Esophagus (tissue), 2 donors: ENCODE data around the gene OR8H2. TPM values are rescaled to one million over a fixed set of nuclear protein-coding genes. Genes with fewer than 3 reads are reported as not detected.

Experiments
- H3K27ac ChIP-seq, 2 donors: one replicate each; pipeline ENCODE4 v1.5.1; 2013; ENCODE audit warnings: low read depth in 2 of 2, mild to moderate bottlenecking in 2 of 2, inconsistent platforms in 1 of 2, low read length in 1 of 2, moderate library complexity in 1 of 2
- H3K27me3 ChIP-seq, 2 donors: one replicate each; pipeline ENCODE4 v1.6.1; 2013; ENCODE audit warnings: low read length in 2 of 2, control low read depth in 1 of 2, mild to moderate bottlenecking in 1 of 2; ENCODE audit not compliant: insufficient read depth in 2 of 2, control insufficient read depth in 1 of 2
- H3K36me3 ChIP-seq, 2 donors: one replicate each; pipeline ENCODE4 v1.6.1; 2013; ENCODE audit warnings: low read length in 1 of 2; ENCODE audit not compliant: control insufficient read depth in 2 of 2, insufficient read depth in 2 of 2
- H3K4me1 ChIP-seq, 2 donors: one replicate each; pipeline ENCODE4 v1.6.1; 2013; ENCODE audit warnings: low read length in 1 of 2; ENCODE audit not compliant: control insufficient read depth in 2 of 2, insufficient read depth in 2 of 2
- H3K4me3 ChIP-seq, 2 donors: one replicate each; pipeline ENCODE4 v1.5.1; 2013; ENCODE audit warnings: low read length in 2 of 2, mild to moderate bottlenecking in 2 of 2, low read depth in 1 of 2, moderate library complexity in 1 of 2
- H3K9me3 ChIP-seq, 2 donors: one replicate each; pipeline ENCODE4 v1.6.1; 2013; ENCODE audit warnings: mild to moderate bottlenecking in 2 of 2, low read depth in 1 of 2, low read length in 1 of 2, moderate library complexity in 1 of 2; ENCODE audit not compliant: control insufficient read depth in 2 of 2, insufficient read depth in 1 of 2
- WGBS, 2 donors: extraction: QIAGEN DNeasy Blood & Tissue Kit; methylation state at CpG; one replicate each; pipeline ENCODE4 v1.1.7; 2013; 5-methylcytosine and 5-hydroxymethylcytosine counted together
- polyA plus RNA-seq, 2 donors: library from polyadenylated mRNA; stranded (reverse); fragments of 200-250 nt; gene quantifications; one replicate each; pipeline ENCODE4 v1.2.3, GENCODE V29; 2013
- donor health status: healthy with polysubstance abuse.
- donor health status: Bipolar disorder and iron deficiency.

OR8H2 gene
- polyA plus RNA-seq, 2 donors: not detected

GRCh38 chr11:56151376-56151775 is 47.9 kb downstream of the OR8H2 start:
- Histone ChIP-seq H3K36me3 (no peaks in the 10 kb centered on the region), H3K9me3 (peaks cover 12 to 14% of the 10 kb centered on the region in 2 donors), H3K27me3 (no peaks in the 10 kb centered on the region), H3K4me3 (no peak overlapping the region), H3K4me1 (no peaks in the 10 kb centered on the region), H3K27ac (no peak overlapping the region)
- WGBS, 2 donors: 63 to 73% methylated on average over 1 of the region's 1 CpG

- Histone ChIP-seq H3K36me3 (no peaks in the 10 kb centered on the region), H3K4me1 (no peaks in the 10 kb centered on the region), H3K4me3 (no peak overlapping the region), H3K27me3 (no peaks in the 10 kb centered on the region), H3K27ac (no peak overlapping the region), H3K9me3 (peaks cover 12 to 14% of the 10 kb centered on the region in 2 donors)
- 92 to 94% methylated on average over 15 of the region's 15 CpGs for WGBS, 2 donors
Observed at GRCh38 chr11:56152333-56152732, 48.8 kb downstream of the OR8H2 start.

Other genes with a start within 250 kb of the OR8H2 start
- not detected for gene TRIM51, start 220.4 kb upstream of the OR8H2 start, polyA plus RNA-seq
- not detected for gene OR5W2, start 189.1 kb upstream of the OR8H2 start, polyA plus RNA-seq
- gene OR5I1, start 167.3 kb upstream of the OR8H2 start, polyA plus RNA-seq: not detected
- not detected for gene OR10AG1, start 133.7 kb upstream of the OR8H2 start, polyA plus RNA-seq
- not detected for gene OR5F1, start 109.1 kb upstream of the OR8H2 start, polyA plus RNA-seq
- gene OR5AS1, start 76.0 kb upstream of the OR8H2 start, polyA plus RNA-seq: not detected
- gene OR8I2, start 10.4 kb upstream of the OR8H2 start, polyA plus RNA-seq: not detected
- gene OR8H3, start 18.7 kb downstream of the OR8H2 start, polyA plus RNA-seq: not detected
- not detected for gene OR8J3, start 36.5 kb downstream of the OR8H2 start, polyA plus RNA-seq
- not detected for gene OR8K5, start 56.6 kb downstream of the OR8H2 start, polyA plus RNA-seq
- not detected for gene OR5J2, start 72.9 kb downstream of the OR8H2 start, polyA plus RNA-seq
- not detected for gene OR5T2, start 130.6 kb downstream of the OR8H2 start, polyA plus RNA-seq
- not detected for gene OR5T3, start 148.6 kb downstream of the OR8H2 start, polyA plus RNA-seq
- not detected for gene OR5T1, start 170.5 kb downstream of the OR8H2 start, polyA plus RNA-seq
- gene OR8H1, start 188.6 kb downstream of the OR8H2 start, polyA plus RNA-seq: not detected
- gene OR8K3, start 211.5 kb downstream of the OR8H2 start, polyA plus RNA-seq: not detected
- not detected for gene OR8K1, start 242.4 kb downstream of the OR8H2 start, polyA plus RNA-seq